A549 (cell line): Measurements from ENCODE around the gene AP5B1. TPM values are rescaled to one million over a fixed set of nuclear protein-coding genes. Genes with fewer than 3 reads are reported as not detected.
"Not testable (repeated sequence)": the region's sequence is repeated elsewhere in the genome, so short reads cannot be mapped to it uniquely, and the experiment has no call there.

Experiments used
- ATAC-seq, 2 experiments: fragments of 200-7000 bp in 1 of 2; fragments of >200 bp in 1 of 2; cut with Nextera tagmentation in 1 of 2; cut with Tn5 transposase in 1 of 2; 3 replicates each; pipeline versions ENCODE4 v1.8.0 to v1.9.1; 2018 to 2020; ENCODE audit warnings: mild to moderate bottlenecking in 1 of 2, moderate library complexity in 1 of 2
- CTCF ChIA-PET: fragments of 300-600 bp; sonication (Branson Sonifier 250); formaldehyde crosslinking; extraction: SDS; loops from one replicate; lab custom pipeline; 2021; ENCODE audit warnings: antibody characterized with exemption, inconsistent platforms; lab: Yijun Ruan, JAX
- POLR2A ChIA-PET: fragments of 350-600 bp; formaldehyde crosslinking; extraction: SDS; loops from one replicate; lab custom pipeline; 2021; ENCODE audit warnings: antibody characterized with exemption, inconsistent platforms; lab: Yijun Ruan, JAX
- DNase-seq, 2 experiments: peaks; one replicate each; pipeline versions ENCODE4 v3.0.0 to v3.0.0-alpha.2; 2011 to 2016; ENCODE audit warnings: low read depth in 1 of 2, low spot score in 1 of 2
- FAIRE-seq: peaks from 2 replicates; lab custom pipeline; 2011; peaks lifted over from hg19 to GRCh38; lab: Jason Lieb, UNC
- H3K27ac ChIP-seq, 2 experiments: fragments of >200 bp; sonication (Bioruptor Twin); formaldehyde crosslinking; 3 replicates each; pipeline ENCODE4 v1.5.1; 2016 to 2017
- H3K4me1 ChIP-seq: fragments of >200 bp; sonication (Bioruptor Twin); formaldehyde crosslinking; 3 replicates; pipeline ENCODE4 v1.6.1; 2016
- H3K4me2 ChIP-seq: fragments of >200 bp; sonication (Bioruptor Twin); formaldehyde crosslinking; 3 replicates; pipeline ENCODE4 v1.6.1; 2016
- H3K4me3 ChIP-seq: fragments of >200 bp; sonication (Bioruptor Twin); formaldehyde crosslinking; 3 replicates; pipeline ENCODE4 v1.5.1; 2016
- H3K9me3 ChIP-seq: fragments of >200 bp; sonication (Bioruptor Twin); formaldehyde crosslinking; 3 replicates; pipeline ENCODE4 v1.6.1; 2016
- BHLHE40 ChIP-seq: IDR thresholded peaks from 2 replicates; pipeline ENCODE4 v1.6.1; 2012; ENCODE audit warnings: low read depth, low read length, inconsistent platforms
- FOXS1 ChIP-seq: fragments of 250-450 bp; sonication (Bioruptor Pico); IDR thresholded peaks from 2 replicates; pipeline ENCODE4 v1.5.0; 2020; ENCODE audit warnings: mild to moderate bottlenecking, moderate library complexity
- HDAC2 ChIP-seq: fragments of 200-600 bp; sonication (generic); IDR thresholded peaks from 2 replicates; pipeline ENCODE4 v1.6.1; 2016
- HES2 ChIP-seq: fragments of >200 bp; sonication (Bioruptor Twin); formaldehyde crosslinking; IDR thresholded peaks from 2 replicates; pipeline ENCODE4 v1.6.1; 2016
- HOXB5 ChIP-seq: fragments of 250-450 bp; sonication (Bioruptor Pico); IDR thresholded peaks from 2 replicates; pipeline ENCODE4 v1.5.0; 2020; ENCODE audit warnings: mild to moderate bottlenecking, moderate library complexity
- KDM1A ChIP-seq: fragments of 200-600 bp; sonication (generic); IDR thresholded peaks from 2 replicates; pipeline ENCODE4 v1.6.1; 2016; ENCODE audit warnings: low read depth, mild to moderate bottlenecking
- MAFK ChIP-seq: fragments of 450-650 bp; IDR thresholded peaks from 2 replicates; pipeline ENCODE4 v1.6.1; 2014; ENCODE audit not compliant: partially characterized antibody
- MYC ChIP-seq: IDR thresholded peaks from 2 replicates; pipeline ENCODE4 v1.6.1; 2012; ENCODE audit warnings: mild to moderate bottlenecking, inconsistent platforms, low read length, improper control_type of control experiment, borderline replicate concordance
- NFE2L2 ChIP-seq: fragments of 150-350 bp; conservative IDR thresholded peaks from 2 replicates; pipeline ENCODE4 v1.6.1; 2014; ENCODE audit warnings: low read length
- NPAS2 ChIP-seq: fragments of 250-450 bp; sonication (Bioruptor Pico); IDR thresholded peaks from 2 replicates; pipeline ENCODE4 v1.8.0; 2022; ENCODE audit warnings: mild to moderate bottlenecking, moderate library complexity, borderline replicate concordance
- NR3C1 ChIP-seq: fragments of >200 bp; sonication (Bioruptor Twin); formaldehyde crosslinking; IDR thresholded peaks from 3 replicates; pipeline ENCODE4 v1.6.1; 2017
- RFX5 ChIP-seq: fragments of 450-650 bp; IDR thresholded peaks from 2 replicates; pipeline ENCODE4 v1.7.1; 2014; ENCODE audit warnings: antibody characterized with exemption, mild to moderate bottlenecking, moderate library complexity
- RNF2 ChIP-seq: fragments of 200-600 bp; sonication (generic); IDR thresholded peaks from 2 replicates; pipeline ENCODE4 v1.6.1; 2016; ENCODE audit warnings: low read depth, mild to moderate bottlenecking, antibody characterized with exemption, moderate library complexity, borderline replicate concordance
- SREBF2 ChIP-seq: fragments of 450-650 bp; IDR thresholded peaks from 2 replicates; pipeline ENCODE4 v1.6.1; 2014; ENCODE audit warnings: mild to moderate bottlenecking, moderate library complexity
- TFCP2L1 ChIP-seq: fragments of 250-450 bp; sonication (Bioruptor Pico); IDR thresholded peaks from 2 replicates; pipeline ENCODE4 v1.5.0; 2021; ENCODE audit warnings: mild to moderate bottlenecking
- TP53 ChIP-seq: fragments of 250-450 bp; sonication (Bioruptor Pico); IDR thresholded peaks from 2 replicates; pipeline ENCODE4 v1.5.0; 2021; ENCODE audit warnings: mild to moderate bottlenecking, moderate library complexity
- ZC3H11A ChIP-seq: fragments of 450-650 bp; IDR thresholded peaks from 2 replicates; pipeline ENCODE4 v1.6.1; 2014; ENCODE audit warnings: antibody characterized with exemption, mild to moderate bottlenecking
- ZFP36 ChIP-seq: fragments of 450-650 bp; IDR thresholded peaks from 2 replicates; pipeline ENCODE4 v1.6.1; 2014; ENCODE audit warnings: borderline replicate concordance; ENCODE audit not compliant: partially characterized antibody
- ZNF302 ChIP-seq: fragments of 250-450 bp; sonication (Bioruptor Pico); IDR thresholded peaks from 2 replicates; pipeline ENCODE4 v1.9.0; 2021; ENCODE audit warnings: inconsistent platforms, mild to moderate bottlenecking, moderate library complexity
- WGBS: methylation state at CpG from one replicate; pipeline ENCODE4 v1.1.6; 2017; ENCODE audit errors: missing lambda C conversion rate; 5-methylcytosine and 5-hydroxymethylcytosine counted together
- polyA plus RNA-seq, 4 experiments: library from polyadenylated mRNA; depleted of rRNA in 3 of 4; stranded (reverse); fragments of >200 nt; fragmentation: RNase III in 1 of 4; extraction: RNeasy Plus Mini Kit Qiagen cat#74134 plus additional on column Dnase treatment in 1 of 4; gene quantifications; 2 replicates in 3 of 4; 3 replicates in 1 of 4; pipeline ENCODE4 v1.2.3, GENCODE V29; 2011 to 2017
- TF ChIP-seq, protein P1 (sequence below): fragments of 150-350 bp; IDR thresholded peaks from 2 replicates; pipeline ENCODE4 v1.6.1; 2014; ENCODE audit warnings: low read depth, mild to moderate bottlenecking, low read length
- TF ChIP-seq, protein P2 (sequence below): fragments of 200-600 bp; sonication (generic); IDR thresholded peaks from 2 replicates; pipeline ENCODE4 v1.6.1; 2016; ENCODE audit warnings: antibody characterized with exemption, mild to moderate bottlenecking, moderate library complexity
- TF ChIP-seq, protein P3 (sequence below): IDR thresholded peaks from 2 replicates; pipeline ENCODE4 v1.6.1; 2012
- TF ChIP-seq, protein P4 (sequence below): fragments of 450-650 bp; IDR thresholded peaks from 2 replicates; pipeline ENCODE4 v1.6.1; 2014; ENCODE audit warnings: antibody characterized with exemption

AP5B1 gene
- polyA plus RNA-seq, 2 of the 4 experiments (the other 2 are of a cell fraction) = 5.2 to 10.2 TPM

DNA sequence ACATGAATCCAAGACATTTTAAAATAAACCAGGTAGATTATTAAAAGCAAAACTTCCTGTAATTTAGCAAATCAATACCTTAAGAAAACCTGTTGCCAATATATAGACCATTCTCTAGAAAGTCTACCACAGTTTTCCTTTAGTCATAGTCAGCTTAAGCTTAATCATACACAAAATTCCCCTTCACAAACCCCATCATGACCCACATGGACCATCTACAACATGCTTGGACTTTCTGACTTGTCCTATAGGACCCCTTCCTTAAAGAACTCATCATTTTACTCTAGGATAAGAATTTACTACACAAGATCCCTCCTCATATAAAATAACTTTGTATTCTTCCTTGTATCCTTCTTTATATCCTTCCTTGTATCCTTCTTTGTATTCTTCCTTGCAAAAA is 44.0 kb downstream of the AP5B1 start:
- peaks cover 41% of the 10 kb centered on the region for H3K9me3 ChIP-seq
- ChIA-PET POLR2A (interaction anchor here (0.8 kb wide), 1 partner anchor 25 kb away, joined by 3 read pairs; no protein-coding TSS in a partner anchor), CTCF (interaction anchor here (0.7 to 3.5 kb wide), 5 partner anchors 26 to 200 kb away, joined by 3 to 11 read pairs (median 4); partner anchors contain the start of gene KAT5)
- no peak overlapping the region for H3K4me2 ChIP-seq
- ATAC-seq (no peak), DNase-seq (no peak), FAIRE-seq (no peak)
- H3K4me3 ChIP-seq = no peak overlapping the region
- TF ChIP-seq HOXB5 (CRISPR knock-in tag) (no peak), ZFP36 (peak; percentile 65), NFE2L2 (no peak), KDM1A (no peak), HDAC2 (no peak), SREBF2 (no peak), MYC (no peak), FOXS1 (CRISPR knock-in tag) (no peak)
- TF ChIP-seq, all 56 proteins: peak for 1
- Histone ChIP-seq H3K27ac (no peak overlapping the region), H3K4me1 (no peaks in the 10 kb centered on the region)

GRCh38 chr11:65735111-65735510 is 45.7 kb downstream of the AP5B1 start:
- 30% methylated on average over 4 of the region's 4 CpGs for WGBS
- CTCF ChIA-PET = interaction anchor here (0.7 to 3.5 kb wide), 2 partner anchors 24 to 83 kb away, joined by 3 to 11 read pairs; partner anchors contain the start of gene KAT5
- H3K4me3 ChIP-seq, DNase-seq, H3K27ac ChIP-seq, H3K4me1 ChIP-seq, H3K4me2 ChIP-seq, POLR2A ChIA-PET, ATAC-seq, FAIRE-seq: not testable (repeated sequence)
- peaks cover 45% of the 10 kb centered on the region for H3K9me3 ChIP-seq

GRCh38 chr11:65730461-65730860 is 50.3 kb downstream of the AP5B1 start:
- Histone ChIP-seq H3K9me3 (peaks cover 18% of the 10 kb centered on the region; the same call in 2 of the 3 replicates), H3K4me1 (no peaks in the 10 kb centered on the region), H3K4me2 (no peak overlapping the region), H3K27ac (no peak overlapping the region), H3K4me3 (no peak overlapping the region)
- DNase-seq (no peak), ATAC-seq (no peak), FAIRE-seq (no peak)
- TF ChIP-seq HES2 (no peak), FOXS1 (CRISPR knock-in tag) (no peak), RNF2 (no peak), MAFK (no peak), NPAS2 (CRISPR knock-in tag) (no peak), TFCP2L1 (no peak), TP53 (CRISPR knock-in tag) (no peak), RFX5 (no peak), NR3C1 (no peak), BHLHE40 (no peak), ZNF302 (CRISPR knock-in tag) (no peak), ZC3H11A (no peak), HOXB5 (CRISPR knock-in tag) (no peak), SREBF2 (no peak)
- TF ChIP-seq, protein P1, sequence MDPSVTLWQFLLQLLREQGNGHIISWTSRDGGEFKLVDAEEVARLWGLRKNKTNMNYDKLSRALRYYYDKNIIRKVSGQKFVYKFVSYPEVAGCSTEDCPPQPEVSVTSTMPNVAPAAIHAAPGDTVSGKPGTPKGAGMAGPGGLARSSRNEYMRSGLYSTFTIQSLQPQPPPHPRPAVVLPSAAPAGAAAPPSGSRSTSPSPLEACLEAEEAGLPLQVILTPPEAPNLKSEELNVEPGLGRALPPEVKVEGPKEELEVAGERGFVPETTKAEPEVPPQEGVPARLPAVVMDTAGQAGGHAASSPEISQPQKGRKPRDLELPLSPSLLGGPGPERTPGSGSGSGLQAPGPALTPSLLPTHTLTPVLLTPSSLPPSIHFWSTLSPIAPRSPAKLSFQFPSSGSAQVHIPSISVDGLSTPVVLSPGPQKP = no peak
- TF ChIP-seq, protein P2, sequence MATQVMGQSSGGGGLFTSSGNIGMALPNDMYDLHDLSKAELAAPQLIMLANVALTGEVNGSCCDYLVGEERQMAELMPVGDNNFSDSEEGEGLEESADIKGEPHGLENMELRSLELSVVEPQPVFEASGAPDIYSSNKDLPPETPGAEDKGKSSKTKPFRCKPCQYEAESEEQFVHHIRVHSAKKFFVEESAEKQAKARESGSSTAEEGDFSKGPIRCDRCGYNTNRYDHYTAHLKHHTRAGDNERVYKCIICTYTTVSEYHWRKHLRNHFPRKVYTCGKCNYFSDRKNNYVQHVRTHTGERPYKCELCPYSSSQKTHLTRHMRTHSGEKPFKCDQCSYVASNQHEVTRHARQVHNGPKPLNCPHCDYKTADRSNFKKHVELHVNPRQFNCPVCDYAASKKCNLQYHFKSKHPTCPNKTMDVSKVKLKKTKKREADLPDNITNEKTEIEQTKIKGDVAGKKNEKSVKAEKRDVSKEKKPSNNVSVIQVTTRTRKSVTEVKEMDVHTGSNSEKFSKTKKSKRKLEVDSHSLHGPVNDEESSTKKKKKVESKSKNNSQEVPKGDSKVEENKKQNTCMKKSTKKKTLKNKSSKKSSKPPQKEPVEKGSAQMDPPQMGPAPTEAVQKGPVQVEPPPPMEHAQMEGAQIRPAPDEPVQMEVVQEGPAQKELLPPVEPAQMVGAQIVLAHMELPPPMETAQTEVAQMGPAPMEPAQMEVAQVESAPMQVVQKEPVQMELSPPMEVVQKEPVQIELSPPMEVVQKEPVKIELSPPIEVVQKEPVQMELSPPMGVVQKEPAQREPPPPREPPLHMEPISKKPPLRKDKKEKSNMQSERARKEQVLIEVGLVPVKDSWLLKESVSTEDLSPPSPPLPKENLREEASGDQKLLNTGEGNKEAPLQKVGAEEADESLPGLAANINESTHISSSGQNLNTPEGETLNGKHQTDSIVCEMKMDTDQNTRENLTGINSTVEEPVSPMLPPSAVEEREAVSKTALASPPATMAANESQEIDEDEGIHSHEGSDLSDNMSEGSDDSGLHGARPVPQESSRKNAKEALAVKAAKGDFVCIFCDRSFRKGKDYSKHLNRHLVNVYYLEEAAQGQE = no peak
- TF ChIP-seq, protein P3, sequence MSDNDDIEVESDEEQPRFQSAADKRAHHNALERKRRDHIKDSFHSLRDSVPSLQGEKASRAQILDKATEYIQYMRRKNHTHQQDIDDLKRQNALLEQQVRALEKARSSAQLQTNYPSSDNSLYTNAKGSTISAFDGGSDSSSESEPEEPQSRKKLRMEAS = no peak
- TF ChIP-seq, protein P4, sequence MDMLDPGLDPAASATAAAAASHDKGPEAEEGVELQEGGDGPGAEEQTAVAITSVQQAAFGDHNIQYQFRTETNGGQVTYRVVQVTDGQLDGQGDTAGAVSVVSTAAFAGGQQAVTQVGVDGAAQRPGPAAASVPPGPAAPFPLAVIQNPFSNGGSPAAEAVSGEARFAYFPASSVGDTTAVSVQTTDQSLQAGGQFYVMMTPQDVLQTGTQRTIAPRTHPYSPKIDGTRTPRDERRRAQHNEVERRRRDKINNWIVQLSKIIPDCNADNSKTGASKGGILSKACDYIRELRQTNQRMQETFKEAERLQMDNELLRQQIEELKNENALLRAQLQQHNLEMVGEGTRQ = no peak
- WGBS = 53% methylated on average over 5 of the region's 5 CpGs
- ChIA-PET POLR2A (interaction anchor here (1.0 kb wide), 1 partner anchor 10 kb away, joined by 3 read pairs; the partner anchor contains the start of gene RNASEH2C), CTCF (interaction anchor here (1.0 to 3.7 kb wide), 2 partner anchors 49 to 88 kb away, joined by 4 to 18 read pairs; no protein-coding TSS in a partner anchor)
